Endothelial cell of hepatic sinusoid (primary cell): ENCODE results near the gene EPB41L4A.
"Not testable (repeated sequence)": the region's sequence is repeated elsewhere in the genome, so short reads cannot be mapped to it uniquely, and the experiment has no call there.

Source experiments
- in situ Hi-C: cut with HindIII; loops from 2 replicates; pipeline ENCODE4 v1.10.0; 2017; ENCODE audit warnings: low sequenced_read_pairs

EPB41L4A gene

GRCh38 chr5:112419164-112419985, at the start of gene EPB41L4A:
Gene EPB41L4A, minus strand, starts transcription at chr5:112419277. Its CDS starts 238 bp downstream, at chr5:112419039.
- in situ Hi-C loops, result no loop called here

- in situ Hi-C loops, result no loop called here
These were observed 48.4 kb upstream of the EPB41L4A start for GRCh38 chr5:112467485-112467884.

DNA sequence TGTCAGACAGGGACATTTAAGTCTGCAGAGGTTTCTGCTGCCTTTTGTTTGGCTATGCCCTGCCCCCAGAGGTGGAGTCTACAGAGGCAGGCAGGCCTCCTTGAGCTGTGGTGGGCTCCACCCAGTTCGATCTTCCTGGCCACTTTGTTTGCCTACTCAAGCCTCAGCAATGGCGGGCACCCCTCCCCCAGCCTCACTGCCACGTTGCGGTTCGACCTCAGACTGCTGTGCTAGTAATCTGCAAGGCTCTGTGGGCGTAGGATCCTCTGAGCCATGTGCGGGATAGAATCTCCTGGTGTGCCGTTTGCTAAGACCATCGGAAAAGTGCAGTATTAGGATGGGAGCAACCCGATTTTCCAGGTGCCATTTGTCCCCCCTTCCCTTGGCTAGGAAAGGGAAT, 47.2 kb upstream of the EPB41L4A start:
- in situ Hi-C loops, result not testable (repeated sequence)

GRCh38 chr5:112447187-112447760, 28.2 kb upstream of the EPB41L4A start:
- in situ Hi-C loops, result not testable (repeated sequence)

GRCh38 chr5:112445626-112446350, 26.7 kb upstream of the EPB41L4A start:
- in situ Hi-C loops, result no loop called here

GRCh38 chr5:112443932-112444331, 24.9 kb upstream of the EPB41L4A start:
- in situ Hi-C loops, result not testable (repeated sequence)

GRCh38 chr5:112440031-112440430, 21.0 kb upstream of the EPB41L4A start:
- in situ Hi-C loops, result no loop called here

DNA sequence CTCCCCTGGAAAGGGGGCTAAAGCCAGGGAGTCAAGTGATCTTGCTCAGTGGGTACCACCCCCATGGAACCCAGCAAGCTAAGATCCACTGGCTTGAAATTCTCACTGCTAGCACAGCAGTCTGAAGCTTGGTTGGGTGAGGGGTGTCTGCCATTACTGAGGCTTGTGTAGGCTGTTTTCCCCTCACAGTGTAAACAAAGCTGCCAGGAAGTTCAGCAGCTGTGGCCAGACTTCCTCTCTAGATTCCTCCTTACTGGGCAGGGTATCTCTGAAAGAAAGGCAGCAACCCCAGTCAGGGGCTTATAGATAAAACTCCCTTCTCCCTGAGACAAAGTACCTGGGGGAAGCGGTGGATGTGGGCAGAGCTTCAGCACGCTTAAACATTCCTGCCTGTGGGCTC, 17.1 kb upstream of the EPB41L4A start:
- in situ Hi-C loops, result no loop called here

- in situ Hi-C loops, result no loop called here
These were observed 15.6 kb upstream of the EPB41L4A start for GRCh38 chr5:112434641-112435040.

GRCh38 chr5:112426202-112426601, 7.1 kb upstream of the EPB41L4A start:
- in situ Hi-C loops, result not testable (repeated sequence)

- in situ Hi-C loops, result no loop called here
These were observed 1.1 kb upstream of the EPB41L4A start for GRCh38 chr5:112419986-112420864.

- in situ Hi-C loops, result no loop called here
These were observed 366 bp downstream of the EPB41L4A start for GRCh38 chr5:112418659-112419163.

- in situ Hi-C loops, result no loop called here
These were observed 982 bp downstream of the EPB41L4A start for GRCh38 chr5:112417931-112418658.

GRCh38 chr5:112415552-112415951, 3.5 kb downstream of the EPB41L4A start:
- in situ Hi-C loops, result no loop called here

- in situ Hi-C loops, result no loop called here
These were observed 5.5 kb downstream of the EPB41L4A start for GRCh38 chr5:112413611-112414010.

DNA sequence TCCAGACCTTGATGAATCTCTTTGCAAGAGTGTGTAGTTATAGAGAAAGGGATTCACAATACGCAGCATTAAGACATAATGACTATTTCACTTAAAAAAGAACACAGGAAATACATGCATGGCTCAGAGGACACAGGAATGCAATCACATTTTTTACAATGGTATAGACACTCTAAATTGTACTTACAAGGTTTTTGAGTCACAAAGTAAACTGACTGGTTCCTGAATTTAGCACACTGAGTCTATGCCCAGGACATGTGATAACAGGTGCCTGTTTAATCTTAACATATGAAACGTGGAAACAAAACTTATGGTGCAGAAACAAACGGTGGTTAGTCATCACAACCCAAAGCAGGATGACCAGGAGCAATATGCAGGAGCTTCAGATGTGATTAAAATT, 6.7 kb downstream of the EPB41L4A start:
- in situ Hi-C loops, result no loop called here

GRCh38 chr5:112411903-112412302, 7.2 kb downstream of the EPB41L4A start:
- in situ Hi-C loops, result no loop called here

- in situ Hi-C loops, result no loop called here
These were observed 11.4 kb downstream of the EPB41L4A start for GRCh38 chr5:112407666-112408065.

- in situ Hi-C loops, result no loop called here
These were observed 11.8 kb downstream of the EPB41L4A start for GRCh38 chr5:112407240-112407639.

- in situ Hi-C loops, result no loop called here
These were observed 16.0 kb downstream of the EPB41L4A start for GRCh38 chr5:112403069-112403468.
